GM12878 (cell line): Measurements from ENCODE around the gene PODN.

Source experiments
- ESRRA ChIP-seq: IDR thresholded peaks from 2 replicates; pipeline ENCODE4 v1.6.1; 2012; ENCODE audit warnings: mild to moderate bottlenecking, low read length, improper control_type of control experiment
- EZH2 ChIP-seq: IDR thresholded peaks from 2 replicates; pipeline ENCODE4 v1.6.1; 2012; ENCODE audit warnings: low read depth, mild to moderate bottlenecking, control low read depth, inconsistent platforms, low read length, borderline replicate concordance; ENCODE audit not compliant: control insufficient read depth
- FOXK2 ChIP-seq: fragments of 450-650 bp; IDR thresholded peaks from 2 replicates; pipeline ENCODE4 v1.6.1; 2017; ENCODE audit warnings: mild to moderate bottlenecking, moderate library complexity
- NFYB ChIP-seq: IDR thresholded peaks from 2 replicates; pipeline ENCODE4 v1.6.1; 2011; ENCODE audit warnings: low read depth, mild to moderate bottlenecking, low read length, improper control_type of control experiment, moderate library complexity; ENCODE audit not compliant: insufficient read depth
- RB1 ChIP-seq: fragments of 450-650 bp; formaldehyde crosslinking; IDR thresholded peaks from 2 replicates; pipeline ENCODE4 v1.6.1; 2017; ENCODE audit warnings: mild to moderate bottlenecking, borderline replicate concordance
- RBBP5 ChIP-seq: fragments of 200-600 bp; sonication (generic); conservative IDR thresholded peaks from 2 replicates; pipeline ENCODE4 v1.6.1; 2016
- RCOR1 ChIP-seq: conservative IDR thresholded peaks from 2 replicates; pipeline ENCODE4 v1.6.1; 2012; ENCODE audit warnings: low read depth, low read length, improper control_type of control experiment
- SUZ12 ChIP-seq: fragments of 200-600 bp; sonication (generic); IDR thresholded peaks from one replicate; pipeline ENCODE4 v1.6.1; 2018; ENCODE audit warnings: antibody characterized with exemption, mild to moderate bottlenecking; ENCODE audit not compliant: unreplicated experiment

GRCh38 chr1:53107090-53107489 is 45.1 kb downstream of the PODN start:
- TF ChIP-seq ESRRA: no peak
- TF ChIP-seq RCOR1: no peak
- no peak for TF ChIP-seq RB1
- TF ChIP-seq RBBP5: no peak
- no peak for TF ChIP-seq SUZ12
- no peak for TF ChIP-seq NFYB
- no peak for TF ChIP-seq FOXK2
- TF ChIP-seq EZH2: no peak
